Inflammatory macrophage (primary cell): ENCODE results near the gene SLC25A47.

Experiments used
- DNase-seq, 2 donors: peaks; one replicate each; pipeline ENCODE4 v3.0.0-alpha.2; 2020 to 2022

SLC25A47 gene

GRCh38 chr14:100348784-100349685 lies 25.9 kb downstream of the SLC25A47 start:
- DNase-seq = no peak

- DNase-seq = peak; percentile 71 to 82
These were observed 27.3 kb downstream of the SLC25A47 start for GRCh38 chr14:100350276-100350926.

GRCh38 chr14:100350986-100351385 lies 27.8 kb downstream of the SLC25A47 start:
- peak; percentile 55 to 76 for DNase-seq

GRCh38 chr14:100358396-100358795 lies 35.3 kb downstream of the SLC25A47 start:
- DNase-seq = no peak

- no peak for DNase-seq
These were observed 36.0 kb downstream of the SLC25A47 start for GRCh38 chr14:100359111-100359510.

GRCh38 chr14:100359881-100360280 lies 36.7 kb downstream of the SLC25A47 start:
- DNase-seq = no peak

- DNase-seq = no peak
These were observed 38.5 kb downstream of the SLC25A47 start for GRCh38 chr14:100361626-100362025.

- DNase-seq = no peak
These were observed 39.3 kb downstream of the SLC25A47 start for GRCh38 chr14:100362311-100362927.

- DNase-seq = no peak
These were observed 39.9 kb downstream of the SLC25A47 start for GRCh38 chr14:100363053-100363452.

GRCh38 chr14:100364403-100364802 lies 41.3 kb downstream of the SLC25A47 start:
- no peak for DNase-seq

- no peak for DNase-seq
These were observed 42.6 kb downstream of the SLC25A47 start for GRCh38 chr14:100365741-100366140.

- no peak for DNase-seq
These were observed 45.9 kb downstream of the SLC25A47 start for GRCh38 chr14:100369019-100369418.

GRCh38 chr14:100370003-100370402 lies 46.9 kb downstream of the SLC25A47 start:
- DNase-seq = no peak

GRCh38 chr14:100371773-100372172 lies 48.6 kb downstream of the SLC25A47 start:
- no peak for DNase-seq

GRCh38 chr14:100372357-100373048 lies 49.4 kb downstream of the SLC25A47 start:
- DNase-seq = no peak

- no peak for DNase-seq
These were observed 51.1 kb downstream of the SLC25A47 start for GRCh38 chr14:100374270-100374669.

GRCh38 chr14:100374876-100375265 lies 51.7 kb downstream of the SLC25A47 start:
- peak; percentile 39 to 54 for DNase-seq

GRCh38 chr14:100375266-100375962 lies 52.3 kb downstream of the SLC25A47 start:
- peak; percentile 97 for DNase-seq

GRCh38 chr14:100375963-100376735 lies 53.0 kb downstream of the SLC25A47 start, which contains the start of gene WDR25:
Gene WDR25 (plus strand): TSS chr14:100376485.
- peak; percentile 98 for DNase-seq

- no peak for DNase-seq
These were observed 53.6 kb downstream of the SLC25A47 start for GRCh38 chr14:100376751-100377171.
